DMS153 (cell line): Measurements from ENCODE around the gene IL1RN.

Experiments
- DNase-seq: peaks from one replicate; lab custom pipeline; 2025; lab: John Stamatoyannopoulos, UW

The IL1RN gene

DNA sequence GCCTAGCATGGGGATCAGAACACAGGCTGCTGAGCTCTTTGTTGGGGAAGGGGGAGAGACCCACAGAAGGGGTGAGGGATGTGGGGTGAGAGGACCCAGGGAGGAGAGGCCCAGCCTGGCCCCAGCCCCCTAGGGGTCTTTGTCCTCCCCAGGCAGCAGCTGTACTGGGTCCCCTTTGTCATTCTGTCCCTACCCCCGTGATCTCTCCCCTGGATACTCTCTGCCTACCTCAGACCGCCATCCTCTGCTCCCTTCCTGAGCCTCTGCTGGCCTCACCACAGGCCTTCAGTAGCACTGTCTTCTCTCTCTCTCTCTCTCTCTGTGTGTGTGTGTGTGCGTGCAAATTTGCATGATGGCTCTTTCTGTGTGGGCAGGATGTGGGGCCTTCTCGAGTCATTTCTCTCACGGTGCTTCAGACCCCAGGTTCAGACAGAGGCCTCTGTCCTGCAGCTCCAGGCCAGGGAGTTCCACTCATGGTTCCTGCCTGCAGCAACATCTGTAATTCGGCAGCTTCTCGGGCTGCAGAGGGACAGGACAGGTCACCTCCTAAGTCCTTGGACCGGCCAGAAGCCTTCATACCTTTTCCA lies 47.7 kb downstream of the IL1RN start:
- DNase-seq = no peak

- DNase-seq = no peak
Observed at GRCh38 chr2:113175736-113176695, 48.6 kb downstream of the IL1RN start.

GRCh38 chr2:113176696-113177355 lies 49.4 kb downstream of the IL1RN start:
- DNase-seq = no peak

GRCh38 chr2:113178069-113178746 lies 50.8 kb downstream of the IL1RN start:
- no peak for DNase-seq

DNA sequence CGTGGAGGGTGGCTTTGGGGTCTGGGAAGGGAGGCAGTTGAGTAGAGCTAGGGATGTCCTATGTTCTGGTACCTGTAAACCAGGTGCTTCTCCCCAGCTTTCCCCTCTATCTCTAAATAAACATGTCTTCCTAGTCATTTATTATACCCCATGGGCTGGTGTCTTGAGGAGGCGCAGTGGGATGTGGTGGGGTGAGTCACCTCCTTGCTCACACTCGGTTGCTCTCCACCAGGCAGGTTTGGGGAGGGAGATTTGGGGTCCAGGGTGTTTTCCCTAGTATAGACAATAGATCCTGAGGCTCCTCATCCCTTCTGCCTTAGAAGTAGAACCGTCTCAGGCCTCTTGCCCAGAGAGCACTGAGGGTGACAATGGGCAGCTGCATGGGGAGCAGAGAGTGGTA lies 51.5 kb downstream of the IL1RN start:
- DNase-seq = no peak

- DNase-seq = no peak
Observed at GRCh38 chr2:113179446-113180045, 52.1 kb downstream of the IL1RN start.

DNA sequence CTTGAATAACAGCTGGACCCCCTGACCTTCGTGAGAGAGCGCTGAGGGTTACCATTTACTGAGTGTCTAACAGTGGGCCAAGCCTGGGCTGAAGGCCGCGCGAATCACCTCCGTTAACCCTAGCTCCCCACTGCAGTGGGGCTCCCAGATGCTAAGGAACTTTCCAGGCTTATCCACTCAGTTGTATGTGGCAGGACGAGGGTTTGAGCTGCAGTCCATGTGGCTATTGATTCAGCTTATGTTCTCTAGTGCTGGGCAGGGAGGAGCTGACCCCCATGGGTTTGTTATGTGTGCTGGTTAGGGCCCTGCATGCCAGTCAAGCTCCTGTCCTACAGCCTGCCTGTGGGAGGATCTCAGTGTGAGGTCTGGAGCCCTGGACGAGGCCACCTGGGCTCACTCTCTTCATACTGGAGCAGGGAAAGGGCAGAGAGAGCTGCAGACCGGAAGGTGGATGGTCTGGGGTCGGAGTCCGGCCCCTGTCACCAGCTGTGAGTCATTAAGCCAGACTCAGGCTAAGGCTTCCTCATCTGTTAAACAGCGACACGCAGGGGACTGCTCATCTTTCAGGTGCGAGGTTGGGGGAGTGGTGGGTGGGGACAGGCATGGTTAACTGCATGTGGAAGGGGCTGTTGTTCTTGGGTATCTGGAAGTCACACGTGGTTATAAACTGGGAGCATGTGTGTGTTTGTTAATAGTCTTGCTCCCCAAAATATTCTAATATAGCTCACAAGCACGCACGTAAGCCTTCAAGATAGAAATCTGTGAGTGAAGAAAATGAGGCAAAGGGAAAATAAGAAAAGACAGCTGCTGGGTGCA lies 52.9 kb downstream of the IL1RN start:
- no peak for DNase-seq

DNA sequence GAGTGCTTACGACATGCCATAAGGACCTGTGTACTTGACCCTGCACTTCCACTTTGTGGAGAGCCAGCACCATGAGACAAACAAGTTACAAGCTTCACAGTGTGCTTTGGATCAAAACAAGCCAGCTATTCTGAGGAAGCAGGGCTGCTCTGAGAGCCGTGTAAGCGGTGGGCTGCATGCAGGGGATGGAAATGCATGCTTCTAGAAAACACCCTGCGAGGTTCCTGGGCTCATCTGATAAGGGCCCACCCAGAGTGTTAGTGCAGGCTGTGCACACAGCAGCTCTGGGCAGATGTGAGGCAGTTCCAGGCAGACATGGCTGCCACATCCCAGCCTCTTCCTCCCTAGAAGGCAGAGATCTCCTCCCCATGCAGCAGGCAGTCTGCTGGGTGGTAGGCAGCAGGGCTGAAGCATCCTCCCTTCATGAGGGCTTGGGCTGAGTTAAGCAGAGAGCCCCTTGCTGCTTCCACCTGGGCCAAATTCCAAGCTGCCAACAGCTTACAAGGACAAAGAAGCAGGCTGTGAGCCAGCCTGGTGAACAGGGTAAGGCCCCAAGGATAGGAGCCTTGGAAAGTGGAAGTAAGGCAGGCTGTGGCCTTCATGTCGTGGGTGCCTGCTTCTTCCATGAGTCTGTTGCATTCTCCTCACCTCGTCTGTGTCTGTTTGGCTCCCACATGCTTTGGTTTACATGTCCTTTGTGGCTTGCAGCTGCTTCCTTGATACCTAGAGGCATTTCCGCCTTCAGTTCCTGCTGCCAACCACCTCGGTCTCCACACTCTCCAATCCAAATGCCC lies 54.1 kb downstream of the IL1RN start:
- DNase-seq = no peak

GRCh38 chr2:113182471-113183260 lies 55.3 kb downstream of the IL1RN start:
- DNase-seq = no peak

DNA sequence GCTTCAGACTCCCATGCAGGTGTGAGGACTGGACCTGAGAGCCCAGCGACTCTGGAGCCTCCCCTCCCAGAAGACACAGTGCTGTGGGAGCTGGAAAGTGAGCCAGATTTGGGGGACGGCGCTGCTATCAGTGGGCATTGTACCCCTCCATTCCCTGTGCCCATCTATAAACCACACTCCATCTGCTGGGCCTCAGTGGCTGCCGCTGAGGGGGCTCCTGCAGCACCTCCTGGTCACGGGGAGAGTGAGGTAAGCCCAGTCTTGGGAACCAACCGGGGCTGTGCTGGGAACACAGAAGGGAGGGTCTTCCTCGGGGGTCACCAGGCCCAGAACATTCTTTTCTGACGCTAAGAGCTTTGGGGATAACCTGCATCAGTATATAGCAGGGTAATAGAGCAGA lies 55.9 kb downstream of the IL1RN start:
- no peak for DNase-seq
